Right lobe of liver (tissue), 4 donors: ENCODE measurements around the gene SART1.

Source experiments
- POLR2A ChIP-seq: fragments of 450-650 bp; IDR thresholded peaks from one replicate; pipeline ENCODE4 v1.6.1; 2017; ENCODE audit warnings: antibody characterized with exemption, mild to moderate bottlenecking
- TF ChIP-seq, protein P1 (sequence below), 4 donors: fragments of 200-600 bp in 3 of 4; fragments of 450-650 bp in 1 of 4; IDR thresholded peaks; one replicate each; pipeline versions ENCODE4 v1.5.1 to v1.8.0; 2016 to 2022; ENCODE audit warnings: antibody characterized with exemption in 4 of 4, mild to moderate bottlenecking in 2 of 4
- donor health status: DM: no; HTN: no; CAD: no.
- donor health status: DM: no; HTN: no; CAD: no.
- donor health status: DM: no; HTN: yes; CAD: no.

- TF ChIP-seq, protein P1, sequence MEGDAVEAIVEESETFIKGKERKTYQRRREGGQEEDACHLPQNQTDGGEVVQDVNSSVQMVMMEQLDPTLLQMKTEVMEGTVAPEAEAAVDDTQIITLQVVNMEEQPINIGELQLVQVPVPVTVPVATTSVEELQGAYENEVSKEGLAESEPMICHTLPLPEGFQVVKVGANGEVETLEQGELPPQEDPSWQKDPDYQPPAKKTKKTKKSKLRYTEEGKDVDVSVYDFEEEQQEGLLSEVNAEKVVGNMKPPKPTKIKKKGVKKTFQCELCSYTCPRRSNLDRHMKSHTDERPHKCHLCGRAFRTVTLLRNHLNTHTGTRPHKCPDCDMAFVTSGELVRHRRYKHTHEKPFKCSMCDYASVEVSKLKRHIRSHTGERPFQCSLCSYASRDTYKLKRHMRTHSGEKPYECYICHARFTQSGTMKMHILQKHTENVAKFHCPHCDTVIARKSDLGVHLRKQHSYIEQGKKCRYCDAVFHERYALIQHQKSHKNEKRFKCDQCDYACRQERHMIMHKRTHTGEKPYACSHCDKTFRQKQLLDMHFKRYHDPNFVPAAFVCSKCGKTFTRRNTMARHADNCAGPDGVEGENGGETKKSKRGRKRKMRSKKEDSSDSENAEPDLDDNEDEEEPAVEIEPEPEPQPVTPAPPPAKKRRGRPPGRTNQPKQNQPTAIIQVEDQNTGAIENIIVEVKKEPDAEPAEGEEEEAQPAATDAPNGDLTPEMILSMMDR (IDR thresholded peaks at IDR 0.05), result no peak
- no peak for TF ChIP-seq POLR2A
Measured at GRCh38 chr11:65983589-65983987, 22.1 kb downstream of the SART1 start.
